ENCODE results near the gene NPAS3. TPM values are rescaled to one million over a fixed set of nuclear protein-coding genes. Genes with fewer than 3 reads are reported as not detected.

The NPAS3 gene
- total RNA-seq, 1 experiment from 2014 or later, result not detected

DNA sequence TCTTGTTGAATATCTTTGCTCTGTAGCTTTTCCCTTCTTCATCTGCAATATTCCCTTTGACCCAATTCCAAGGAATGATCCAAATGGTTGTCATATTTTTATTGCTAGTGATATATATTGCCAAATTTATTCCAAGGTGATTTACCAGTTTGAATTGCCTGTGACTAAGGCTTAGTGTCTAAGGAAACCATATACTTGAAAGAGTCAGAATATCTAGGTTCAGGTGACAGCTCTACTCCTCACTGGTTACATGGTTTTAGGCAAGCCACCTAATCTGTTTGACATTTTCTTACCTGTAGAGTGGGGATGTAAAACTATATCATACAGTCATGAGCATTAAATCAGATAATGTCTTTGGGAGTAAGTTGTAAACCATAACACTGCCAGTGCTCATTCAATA lies 473.8 kb downstream of the NPAS3 start:
- BruUV-seq (replicated peaks), result no TSS peak
- no peaks in the 10 kb centered on the region for H3K36me3 ChIP-seq (ENCODE audit: control insufficient read depth in 1 of 2, insufficient read depth in 2 of 2, low read length in 2 of 2)
- no peaks in the 10 kb centered on the region for H3K79me2 ChIP-seq (ENCODE audit: insufficient read depth, low read length)
- DNase-seq (ENCODE audit: low read depth, low spot score), result no peak
- POLR2A ChIA-PET, result no interaction called here
- TF ChIP-seq ZFX (IDR thresholded peaks at IDR 0.05) (no peak), RAD21 (IDR thresholded peaks at IDR 0.05; ENCODE audit: low read depth) (no peak), REST (IDR thresholded peaks at IDR 0.05; ENCODE audit: low read depth) (no peak), YY1 (IDR thresholded peaks at IDR 0.05; ENCODE audit: extremely low read depth, insufficient replicate concordance, low read depth, low read length) (no peak), CEBPB (IDR thresholded peaks at IDR 0.05; ENCODE audit: low read depth) (no peak), SP1 (IDR thresholded peaks at IDR 0.05; ENCODE audit: low read depth) (no peak), POLR2AphosphoS5 (IDR thresholded peaks at IDR 0.05; ENCODE audit: low read depth, low read length) (no peak), EZH2phosphoT487 (IDR thresholded peaks at IDR 0.05; ENCODE audit: borderline replicate concordance) (no peak), ELF1 (IDR thresholded peaks at IDR 0.05; ENCODE audit: borderline replicate concordance, low read depth) (no peak), TCF7L2 (IDR thresholded peaks at IDR 0.05; ENCODE audit: borderline replicate concordance, extremely low read depth, insufficient read depth, insufficient read length) (no peak), SIN3A (IDR thresholded peaks at IDR 0.05; ENCODE audit: low read depth) (no peak)
- TF ChIP-seq, protein P1, sequence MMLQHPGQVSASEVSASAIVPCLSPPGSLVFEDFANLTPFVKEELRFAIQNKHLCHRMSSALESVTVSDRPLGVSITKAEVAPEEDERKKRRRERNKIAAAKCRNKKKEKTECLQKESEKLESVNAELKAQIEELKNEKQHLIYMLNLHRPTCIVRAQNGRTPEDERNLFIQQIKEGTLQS (IDR thresholded peaks at IDR 0.05), result no peak
- no peaks in the 10 kb centered on the region for H4K20me1 ChIP-seq (ENCODE audit: insufficient read depth)
- H3K4me2 ChIP-seq (ENCODE audit: low read length), result no peak overlapping the region
- no peak overlapping the region for H2AFZ ChIP-seq (ENCODE audit: low read depth, low read length, poor library complexity, severe bottlenecking)
- RAD21 ChIA-PET (ENCODE audit: low non-redundant PET in 1 of 2, low total read pairs in 2 of 2, uncharacterized antibody in 2 of 2, unreplicated experiment in 2 of 2), result no interaction called here
- H3K4me1 ChIP-seq (ENCODE audit: control insufficient read depth in 1 of 2, insufficient read depth in 2 of 2, low read length in 2 of 2), result no peaks in the 10 kb centered on the region
- H3K27me3 ChIP-seq (ENCODE audit: insufficient read depth, low read length), result no peaks in the 10 kb centered on the region
- H3K9ac ChIP-seq (ENCODE audit: low read length), result no peak overlapping the region
- intact Hi-C loops (cut with micrococcal nuclease), result no loop called here
- no peaks in the 10 kb centered on the region for H3K9me3 ChIP-seq (ENCODE audit: control insufficient read depth in 1 of 2, insufficient read depth in 1 of 2, low read depth in 1 of 2, low read length in 2 of 2)
- no peak overlapping the region for H3K27ac ChIP-seq (ENCODE audit: low read depth, low read length)
- CTCF ChIA-PET, result no interaction called here
- H3K4me3 ChIP-seq (replicated peaks in 1 of 2; ENCODE audit: low read depth in 1 of 2, low read length in 2 of 2), result no peak overlapping the region
- H3K9me2 ChIP-seq (ENCODE audit: insufficient read depth), result no peaks in the 10 kb centered on the region
- no peak for ATAC-seq
